AG08395 (cell line): ENCODE data around the gene TRIM38.
"Not testable (repeated sequence)": the region's sequence is repeated elsewhere in the genome, so short reads cannot be mapped to it uniquely, and the experiment has no call there.

Source experiments
- DNase-seq: peaks from one replicate; pipeline ENCODE4 v3.0.0; 2012; ENCODE audit warnings: mixed read lengths, low spot score

The TRIM38 gene

GRCh38 chr6:26006086-26006939 lies 43.7 kb downstream of the TRIM38 start:
- no peak for DNase-seq

GRCh38 chr6:26006940-26007305 lies 44.3 kb downstream of the TRIM38 start:
- DNase-seq, result not testable (repeated sequence)

DNA sequence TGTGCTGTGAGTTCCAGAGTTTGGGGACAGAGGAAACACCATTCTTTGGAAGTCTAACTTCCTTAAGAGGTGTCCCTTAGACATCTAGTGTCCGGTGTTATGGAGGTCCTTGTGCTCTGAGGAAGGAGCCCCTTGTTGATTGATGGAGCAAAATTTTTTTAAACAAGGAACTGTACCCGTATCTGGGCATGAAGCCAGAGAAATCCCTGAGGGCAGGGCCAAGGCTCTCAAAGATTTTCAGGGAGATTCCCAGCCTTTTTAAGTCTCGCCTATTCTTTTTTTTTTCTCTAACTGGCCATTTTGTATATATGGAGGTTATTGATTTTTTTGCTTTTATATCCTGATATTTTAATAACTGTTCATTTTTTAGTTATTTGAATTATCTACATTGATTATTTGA lies 45.9 kb downstream of the TRIM38 start:
- DNase-seq, result no peak

DNA sequence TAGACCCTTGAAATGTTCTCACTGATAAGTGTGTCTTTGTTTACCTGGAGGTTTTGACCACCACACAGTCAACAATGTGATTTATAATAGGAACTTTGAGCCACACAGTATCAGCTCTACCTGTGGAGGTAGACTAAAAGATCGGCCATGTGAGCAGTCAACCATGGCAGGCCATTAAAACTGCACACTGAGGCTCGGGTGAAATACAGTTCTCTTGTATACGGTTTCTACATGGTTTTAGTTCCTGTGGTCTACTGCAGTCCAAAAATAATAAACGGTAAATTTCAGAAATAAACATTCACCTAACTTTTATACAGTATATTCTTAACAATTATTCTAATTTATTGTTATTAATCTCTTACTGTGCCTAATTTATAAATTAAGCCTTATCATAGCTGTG lies 47.2 kb downstream of the TRIM38 start:
- DNase-seq, result no peak

GRCh38 chr6:26012061-26012460 lies 49.5 kb downstream of the TRIM38 start:
- DNase-seq, result no peak

- DNase-seq, result not testable (repeated sequence)
Measured at GRCh38 chr6:26014386-26014785, 51.8 kb downstream of the TRIM38 start.

- DNase-seq, result no peak
Measured at GRCh38 chr6:26016245-26016962, 53.8 kb downstream of the TRIM38 start.

DNA sequence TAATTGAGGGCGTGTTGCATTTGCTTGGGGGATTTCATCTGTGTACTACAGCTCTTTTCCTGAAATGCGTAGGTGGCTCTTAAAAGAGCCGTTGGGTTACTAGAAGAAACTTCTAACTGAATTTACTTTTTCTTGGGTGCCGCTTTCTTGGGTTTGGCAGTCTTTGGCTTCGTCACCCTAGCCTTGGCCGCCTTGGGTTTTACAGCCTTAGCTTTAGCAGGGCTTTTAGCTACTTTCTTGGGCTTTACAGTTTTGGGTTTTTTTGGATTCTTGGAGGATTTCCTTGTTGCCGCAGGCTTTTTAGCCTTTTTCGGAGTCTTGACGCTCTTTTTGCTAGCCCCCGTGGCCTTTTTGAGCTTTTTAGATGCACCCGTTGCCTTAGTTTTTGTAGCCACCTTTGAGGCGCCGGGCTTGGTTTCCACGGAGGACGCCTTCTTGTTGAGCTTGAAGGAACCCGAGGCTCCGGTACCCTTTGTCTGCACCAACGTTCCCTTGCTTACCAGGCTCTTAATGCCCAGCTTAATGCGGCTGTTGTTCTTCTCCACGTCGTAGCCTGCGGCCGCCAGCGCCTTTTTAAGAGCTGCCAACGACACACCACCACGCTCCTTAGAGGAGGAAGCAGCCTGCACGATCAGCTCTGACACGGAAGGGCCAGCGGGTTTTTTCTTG lies 54.5 kb downstream of the TRIM38 start:
- no peak for DNase-seq

DNA sequence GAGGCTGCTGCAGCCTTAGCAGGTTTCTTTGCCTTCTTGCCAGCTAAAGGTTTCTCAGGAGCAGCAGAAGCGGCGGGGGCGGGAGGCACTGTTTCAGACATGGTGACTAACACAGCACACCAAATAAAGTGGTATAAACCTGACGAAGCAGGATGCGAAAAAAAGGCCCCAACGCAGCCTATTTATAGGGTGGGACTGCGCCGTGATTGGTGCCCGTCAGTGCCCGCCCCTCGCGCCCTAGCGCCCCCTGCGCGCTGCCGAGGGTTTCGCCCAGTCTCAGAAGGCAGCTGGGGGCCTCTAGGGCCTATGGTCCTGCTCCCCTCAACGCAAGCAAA lies 55.0 kb downstream of the TRIM38 start:
- DNase-seq, result peak; percentile 55

DNA sequence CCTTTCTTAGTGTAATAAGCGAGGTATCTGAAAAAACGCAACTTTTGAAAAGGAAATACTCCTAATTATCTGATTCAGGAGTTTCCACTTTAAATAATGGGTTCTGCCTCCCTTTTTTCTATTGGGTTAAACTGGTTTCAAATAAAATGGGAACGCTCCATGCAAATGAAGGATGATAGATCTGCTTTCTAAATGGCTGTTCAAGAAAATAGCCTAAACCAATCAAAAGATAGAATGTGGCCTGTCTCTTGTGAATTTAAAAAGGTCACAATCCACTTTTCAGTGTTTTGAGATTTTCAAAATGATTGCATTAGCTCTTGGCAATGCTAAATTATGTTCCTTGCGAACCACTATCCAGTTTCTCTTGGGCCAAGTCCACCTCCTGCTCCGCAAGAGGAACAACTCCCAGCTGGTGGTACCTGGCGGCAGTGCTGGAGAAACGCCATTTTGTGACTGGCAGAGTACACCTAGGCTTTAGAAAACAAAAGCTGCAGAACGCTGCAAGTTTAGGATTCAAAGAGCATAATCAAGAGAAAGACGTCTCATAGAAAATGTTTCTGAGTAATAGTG lies 56.7 kb downstream of the TRIM38 start:
- DNase-seq, result no peak

- DNase-seq, result no peak
Measured at GRCh38 chr6:26019967-26020328, 57.3 kb downstream of the TRIM38 start.

- DNase-seq, result peak; percentile 94
Measured at GRCh38 chr6:26020329-26021000, 57.9 kb downstream of the TRIM38 start.

GRCh38 chr6:26021001-26021349 lies 58.4 kb downstream of the TRIM38 start:
- no peak for DNase-seq

- DNase-seq, result peak; percentile 87
Measured at GRCh38 chr6:26021350-26022131, 58.9 kb downstream of the TRIM38 start.

DNA sequence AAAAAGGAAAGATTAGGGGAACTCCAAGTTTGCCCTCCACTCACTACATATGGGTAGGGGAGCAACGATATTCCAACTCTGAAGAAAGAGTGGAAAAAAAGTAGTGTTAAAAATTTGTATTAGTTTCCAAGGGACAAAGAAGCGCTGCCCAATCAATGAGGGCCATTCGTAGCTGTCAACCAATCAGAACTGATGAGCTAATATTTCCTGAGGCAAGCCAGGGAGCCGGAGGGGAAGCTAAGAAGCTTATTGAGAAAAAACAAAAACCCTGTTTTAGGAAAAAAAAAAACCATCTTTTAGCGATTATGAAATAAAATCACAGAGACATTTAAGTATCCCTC lies 59.5 kb downstream of the TRIM38 start:
- peak; percentile 75 for DNase-seq

GRCh38 chr6:26022737-26023136 lies 60.1 kb downstream of the TRIM38 start:
- DNase-seq, result no peak

DNA sequence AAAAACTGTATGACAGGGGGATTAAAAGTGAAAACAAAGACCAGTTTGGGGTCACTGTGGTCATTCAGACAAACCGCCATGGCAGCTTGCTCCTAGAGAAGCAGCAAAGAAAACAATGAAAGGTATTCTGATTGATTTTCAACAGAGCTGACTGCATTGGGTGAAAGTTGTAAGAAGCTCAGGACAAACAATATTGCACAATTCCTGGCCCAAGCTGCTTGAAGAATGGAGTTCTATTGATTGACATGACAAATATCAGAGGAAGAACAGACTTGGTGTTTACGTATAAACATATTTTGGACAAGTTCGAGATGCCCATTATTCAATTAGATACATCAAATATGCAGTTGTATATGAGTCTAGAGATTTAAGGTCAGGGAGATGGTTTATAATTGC lies 62.0 kb downstream of the TRIM38 start:
- no peak for DNase-seq

DNA sequence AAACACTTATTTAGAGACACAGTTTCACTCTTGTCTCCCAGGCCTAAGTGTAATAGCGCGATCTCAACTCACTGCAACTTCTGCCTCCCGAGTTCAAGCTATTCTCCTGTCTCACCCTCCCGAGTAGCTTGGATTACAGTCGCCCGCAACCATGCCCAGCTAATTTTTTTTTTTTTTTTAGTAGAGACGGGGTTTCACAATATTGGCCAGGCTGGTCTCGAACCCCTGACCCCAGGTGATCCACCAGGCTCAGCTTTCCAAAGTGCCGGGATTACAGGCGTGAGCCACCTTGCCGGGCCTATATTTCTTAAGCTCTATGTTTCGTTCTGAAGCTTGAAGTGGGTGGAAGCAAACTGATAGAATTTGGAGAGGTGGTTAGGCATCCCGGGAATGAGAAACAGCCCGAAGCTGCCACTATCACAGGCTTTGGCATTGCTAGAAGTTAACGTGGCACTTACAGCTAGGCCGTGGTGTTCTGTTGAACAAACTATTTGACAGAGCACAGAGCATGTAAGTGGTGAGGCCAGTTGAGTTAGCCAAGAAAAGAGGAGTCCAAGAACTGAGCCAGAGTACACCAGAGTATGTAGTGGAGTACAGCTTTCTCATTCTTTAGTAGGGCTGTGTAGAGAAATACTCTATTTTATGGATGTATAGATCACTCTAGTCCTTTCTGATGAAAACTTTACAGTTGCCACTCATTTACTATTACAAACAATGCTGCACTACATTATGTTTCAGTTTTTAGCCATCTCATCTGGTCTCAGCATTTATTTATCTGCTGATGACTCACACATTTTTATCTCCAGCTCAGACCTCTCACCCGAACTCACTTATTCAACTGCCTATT lies 62.7 kb downstream of the TRIM38 start:
- peak; percentile 19 for DNase-seq

GRCh38 chr6:26025894-26026832 lies 63.6 kb downstream of the TRIM38 start:
- DNase-seq, result peak; percentile 73
